GM12878 (cell line): ENCODE data around the gene PRKCB. TPM values are rescaled to one million over a fixed set of nuclear protein-coding genes. Genes with fewer than 3 reads are reported as not detected.

ENCODE experiments used
- ATAC-seq: fragments of 200-7000 bp; cut with Tn5 transposase; 3 replicates; pipeline ENCODE4 v1.9.1; 2020; ENCODE audit warnings: mild to moderate bottlenecking, moderate library complexity
- BruUV-seq: library from RNA; stranded (reverse); fragments of 400-500 nt; replicated peaks from 2 replicates; lab custom pipeline; 2021; lab: Mats Ljungman, UMichigan
- CTCF ChIA-PET: fragments of 300-600 bp; sonication (Branson Sonifier 250); formaldehyde crosslinking; extraction: SDS; loops from one replicate; lab custom pipeline; 2021; ENCODE audit warnings: inconsistent platforms; lab: Yijun Ruan, JAX
- POLR2A ChIA-PET: fragments of 350-600 bp; formaldehyde crosslinking; extraction: SDS; loops from one replicate; lab custom pipeline; 2021; ENCODE audit warnings: inconsistent platforms; lab: Charles Lee
- RAD21 ChIA-PET: fragments of 300-600 bp; sonication (Branson Sonifier 250); formaldehyde crosslinking; loops from one replicate; lab custom pipeline; 2023; ENCODE audit warnings: antibody characterized with exemption; ENCODE audit not compliant: unreplicated experiment; lab: Charles Lee
- SMC1A ChIA-PET: fragments of 300-600 bp; sonication (Branson Sonifier 250); formaldehyde crosslinking; loops from one replicate; lab custom pipeline; 2023; ENCODE audit not compliant: unreplicated experiment, uncharacterized antibody; lab: Charles Lee
- DNase-seq: peaks from one replicate; pipeline ENCODE4 v3.0.0-alpha.2; 2011; ENCODE audit warnings: low read depth, low spot score
- FAIRE-seq: peaks from 3 replicates; lab custom pipeline; 2011; peaks lifted over from hg19 to GRCh38; lab: Jason Lieb, UNC
- H2AFZ ChIP-seq: 2 replicates; pipeline ENCODE4 v1.6.0; 2011; ENCODE audit warnings: low read depth, low read length, control low read depth; ENCODE audit not compliant: control insufficient read depth
- H3K27ac ChIP-seq: 2 replicates; pipeline ENCODE4 v1.5.1; 2011; ENCODE audit warnings: control low read depth; ENCODE audit not compliant: control insufficient read depth, insufficient read depth
- H3K27me3 ChIP-seq, 2 experiments: replicated peaks in 1 of 2; 2 replicates each; pipeline versions ENCODE4 v1.6.0 to v1.6.1; 2011; ENCODE audit warnings: low read length in 1 of 2; ENCODE audit not compliant: control insufficient read depth in 2 of 2, insufficient read depth in 2 of 2
- H3K36me3 ChIP-seq, 2 experiments: 2 replicates each; pipeline ENCODE4 v1.5.1; 2011; ENCODE audit warnings: low read length in 1 of 2; ENCODE audit not compliant: control insufficient read depth in 2 of 2, insufficient read depth in 2 of 2
- H3K4me1 ChIP-seq: 2 replicates; pipeline ENCODE4 v1.6.1; 2011; ENCODE audit warnings: mild to moderate bottlenecking, low read length, moderate library complexity, mixed read lengths; ENCODE audit not compliant: control insufficient read depth, insufficient read depth
- H3K4me2 ChIP-seq: 2 replicates; pipeline ENCODE4 v1.6.0; 2011; ENCODE audit warnings: control low read depth; ENCODE audit not compliant: control insufficient read depth, insufficient read depth
- H3K4me3 ChIP-seq: fragments of 200-600 bp; sonication (generic); 2 replicates; pipeline ENCODE4 v1.5.1; 2016
- H3K79me2 ChIP-seq: 2 replicates; pipeline ENCODE4 v1.6.0; 2011; ENCODE audit warnings: low read length; ENCODE audit not compliant: control insufficient read depth, insufficient read depth
- H3K9ac ChIP-seq: 2 replicates; pipeline ENCODE4 v1.8.0; 2011; ENCODE audit warnings: low read length, control low read depth, mixed read lengths; ENCODE audit not compliant: control insufficient read depth, insufficient read depth
- H3K9me3 ChIP-seq: replicated peaks from 3 replicates; pipeline ENCODE4 v1.5.1; 2011; ENCODE audit warnings: mild to moderate bottlenecking, low read length; ENCODE audit not compliant: control insufficient read depth, insufficient read depth
- H4K20me1 ChIP-seq: 2 replicates; pipeline ENCODE4 v1.6.0; 2011; ENCODE audit not compliant: control insufficient read depth, insufficient read depth
- EED ChIP-seq: sonication (generic); IDR thresholded peaks from 2 replicates; pipeline ENCODE4 v1.6.1; 2016; ENCODE audit warnings: antibody characterized with exemption, low read depth
- FOS ChIP-seq: IDR thresholded peaks from 3 replicates; pipeline ENCODE4 v1.6.1; 2011; ENCODE audit warnings: borderline replicate concordance; ENCODE audit not compliant: insufficient read length; ENCODE audit errors: extremely low read depth
- FOXM1 ChIP-seq: IDR thresholded peaks from 2 replicates; pipeline ENCODE4 v1.6.1; 2012; ENCODE audit warnings: low read depth, mild to moderate bottlenecking, inconsistent platforms, low read length, moderate library complexity
- IKZF1 ChIP-seq: fragments of 450-650 bp; conservative IDR thresholded peaks from 2 replicates; pipeline ENCODE4 v1.6.1; 2017; ENCODE audit warnings: antibody characterized with exemption, mild to moderate bottlenecking
- IRF4 ChIP-seq: IDR thresholded peaks from 2 replicates; pipeline ENCODE4 v1.6.1; 2011; ENCODE audit warnings: low read depth, low read length
- RAD21 ChIP-seq: IDR thresholded peaks from 2 replicates; pipeline ENCODE4 v1.6.1; 2011; ENCODE audit warnings: mild to moderate bottlenecking, low read depth, low read length, moderate library complexity; ENCODE audit not compliant: insufficient read depth
- RB1 ChIP-seq: fragments of 450-650 bp; formaldehyde crosslinking; IDR thresholded peaks from 2 replicates; pipeline ENCODE4 v1.6.1; 2017; ENCODE audit warnings: mild to moderate bottlenecking, borderline replicate concordance
- RBBP5 ChIP-seq: fragments of 200-600 bp; sonication (generic); conservative IDR thresholded peaks from 2 replicates; pipeline ENCODE4 v1.6.1; 2016
- RUNX3 ChIP-seq: IDR thresholded peaks from 2 replicates; pipeline ENCODE4 v1.6.1; 2012; ENCODE audit warnings: low read length, inconsistent platforms
- SMC3 ChIP-seq: IDR thresholded peaks from 2 replicates; pipeline ENCODE4 v1.6.1; 2011; ENCODE audit warnings: low read length, improper control_type of control experiment, borderline replicate concordance
- YY1 ChIP-seq: IDR thresholded peaks from 2 replicates; pipeline ENCODE4 v1.6.1; 2011; ENCODE audit warnings: low read depth, mild to moderate bottlenecking, low read length
- WGBS: methylation state at CpG from one replicate; pipeline ENCODE4 v1.1.6; 2016; ENCODE audit warnings: low lambda C conversion rate; ENCODE audit not compliant: insufficient replicate concordance, insufficient coverage; ENCODE audit errors: missing lambda C conversion rate; 5-methylcytosine and 5-hydroxymethylcytosine counted together
- in situ Hi-C: fragments of 300-500 bp; cut with MboI; formaldehyde crosslinking; loops from 9 replicates; pipeline ENCODE4 v1.14.3; 2018; ENCODE audit warnings: mixed read lengths
- intact Hi-C: fragments of 100-400 bp; cut with micrococcal nuclease; formaldehyde crosslinking; loops from one replicate; pipeline ENCODE4 v1.14.2; 2022; ENCODE audit not compliant: unreplicated experiment
- polyA plus RNA-seq, 11 experiments: library from polyadenylated mRNA; depleted of rRNA in 4 of 11; unstranded in 6 of 11; stranded (reverse) in 5 of 11; fragments of >200 nt; fragmentation: Nextera tagmentation in 4 of 11; fragmentation: Illumina TruSeq in 1 of 11; extraction: Ambion mirVana in 4 of 11; extraction: Trizol in 1 of 11; gene quantifications; 1 replicate in 1 of 11; 2 replicates in 10 of 11; pipeline versions ENCODE4 v1.2.1 to v1.2.3, GENCODE V29; 2011 to 2016; ENCODE audit warnings: inconsistent platforms in 2 of 11, missing spikeins in 2 of 11, low read depth in 1 of 11
- total RNA-seq, 4 experiments: library from RNA; depleted of rRNA in 3 of 4; stranded (reverse); fragments of >200 nt in 3 of 4; fragmentation: Illumina TruSeq in 1 of 4; extraction: Trizol in 1 of 4; gene quantifications; 2 replicates each; pipeline versions ENCODE4 v1.2.1 to v1.2.3, GENCODE V29; 2013 to 2021
- TF ChIP-seq, protein P1 (sequence below), 3 experiments: IDR thresholded peaks in 2 of 3; conservative IDR thresholded peaks in 1 of 3; 2 replicates each; pipeline ENCODE4 v1.5.1; 2011; ENCODE audit warnings: low read depth in 3 of 3, low read length in 3 of 3, mild to moderate bottlenecking in 3 of 3, control low read depth in 2 of 3, moderate library complexity in 2 of 3, inconsistent platforms in 1 of 3, mixed read lengths in 1 of 3; ENCODE audit not compliant: control insufficient read depth in 2 of 3, insufficient read depth in 1 of 3; ENCODE audit errors: extremely low read depth in 1 of 3

Gene PRKCB
- total and polyA plus RNA-seq, 10 of the 15 experiments (the other 5 are each of a cell fraction or from before 2014, with no cell fraction given) = 21.4 to 158 (median 97.3) TPM

DNA sequence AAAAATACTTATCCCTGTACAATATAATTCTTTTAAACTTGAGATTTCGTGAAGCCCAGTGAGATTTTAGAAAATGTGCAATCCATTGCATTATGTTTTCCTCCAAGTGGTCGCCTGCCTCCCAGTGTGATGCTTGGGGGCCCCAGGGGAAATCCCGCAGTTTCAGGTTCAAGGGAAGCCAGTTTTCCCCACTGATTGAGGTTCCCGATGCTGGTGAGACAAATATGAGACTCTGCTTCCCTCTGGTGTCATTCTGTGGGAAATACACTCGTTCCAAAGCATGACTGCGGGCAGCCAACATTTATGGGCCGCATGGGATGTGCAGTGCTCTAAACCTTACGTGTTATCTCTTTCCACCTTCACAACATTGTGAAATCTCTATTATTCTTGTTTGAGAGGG, 200.8 kb downstream of the PRKCB start:
- Histone ChIP-seq H3K27ac (no peak overlapping the region), H4K20me1 (no peaks in the 10 kb centered on the region), H3K4me2 (no peak overlapping the region), H3K9ac (no peak overlapping the region), H3K27me3 (no peaks in the 10 kb centered on the region), H3K9me3 (no peaks in the 10 kb centered on the region; the same call in 2 of the 3 replicates), H3K4me1 (peaks cover 8% of the 10 kb centered on the region), H2AFZ (no peak overlapping the region), H3K79me2 (no peaks in the 10 kb centered on the region; the same call in 1 of the 2 replicates), H3K36me3 (peaks cover 34 to 36% of the 10 kb centered on the region in 2 experiments), H3K4me3 (no peak overlapping the region)
- FAIRE-seq (peak; percentile 95), ATAC-seq (peak; percentile 69), DNase-seq (no peak)
- RAD21 ChIA-PET = interaction anchor here (0.6 to 2.9 kb wide), 8 partner anchors 21 to 468 kb away, joined by 3 to 30 read pairs (median 6); no protein-coding TSS in a partner anchor
- intact Hi-C loops (loop anchor here (1.0 kb wide), 4 partner anchors 194 to 301 kb away; no protein-coding TSS in a partner anchor), in situ Hi-C loops (no loop called here)
- no peak for TF ChIP-seq RBBP5
- TF ChIP-seq EED = peak; percentile 55; the same call in 1 of the 2 replicates
- 0 out of 2 replicates have a peak, but pooled peaks have one; percentile 9 for TF ChIP-seq YY1
- TF ChIP-seq, protein P1, sequence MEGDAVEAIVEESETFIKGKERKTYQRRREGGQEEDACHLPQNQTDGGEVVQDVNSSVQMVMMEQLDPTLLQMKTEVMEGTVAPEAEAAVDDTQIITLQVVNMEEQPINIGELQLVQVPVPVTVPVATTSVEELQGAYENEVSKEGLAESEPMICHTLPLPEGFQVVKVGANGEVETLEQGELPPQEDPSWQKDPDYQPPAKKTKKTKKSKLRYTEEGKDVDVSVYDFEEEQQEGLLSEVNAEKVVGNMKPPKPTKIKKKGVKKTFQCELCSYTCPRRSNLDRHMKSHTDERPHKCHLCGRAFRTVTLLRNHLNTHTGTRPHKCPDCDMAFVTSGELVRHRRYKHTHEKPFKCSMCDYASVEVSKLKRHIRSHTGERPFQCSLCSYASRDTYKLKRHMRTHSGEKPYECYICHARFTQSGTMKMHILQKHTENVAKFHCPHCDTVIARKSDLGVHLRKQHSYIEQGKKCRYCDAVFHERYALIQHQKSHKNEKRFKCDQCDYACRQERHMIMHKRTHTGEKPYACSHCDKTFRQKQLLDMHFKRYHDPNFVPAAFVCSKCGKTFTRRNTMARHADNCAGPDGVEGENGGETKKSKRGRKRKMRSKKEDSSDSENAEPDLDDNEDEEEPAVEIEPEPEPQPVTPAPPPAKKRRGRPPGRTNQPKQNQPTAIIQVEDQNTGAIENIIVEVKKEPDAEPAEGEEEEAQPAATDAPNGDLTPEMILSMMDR (IDR thresholded peaks at IDR 0.05 in 2 of 3, conservative IDR thresholded peaks at IDR 0.05 in 1 of 3; ENCODE audit: control insufficient read depth in 2 of 3, extremely low read depth in 1 of 3, insufficient read depth in 1 of 3, low read depth in 3 of 3, low read length in 3 of 3) = peak; percentile 68 to 81 (median 72); a peak in 5 of 6 replicates
- TF ChIP-seq RB1 = no peak
- peak; percentile 26; the same call in 1 of the 2 replicates for TF ChIP-seq IKZF1
- TF ChIP-seq FOS = no peak
- peak; percentile 30; the same call in 1 of the 2 replicates for TF ChIP-seq FOXM1
- 0 out of 2 replicates have a peak, but pooled peaks have one; percentile 20 for TF ChIP-seq IRF4
- peak; percentile 85 for TF ChIP-seq SMC3
- TF ChIP-seq RUNX3 = peak; percentile 54; the same call in 1 of the 2 replicates
- peak; percentile 88 for TF ChIP-seq RAD21
- CTCF ChIA-PET = interaction anchor here (0.8 to 5.4 kb wide), 17 partner anchors 11 to 468 kb away, joined by 3 to 125 read pairs (median 4); partner anchors contain the start of gene PLK1
- SMC1A ChIA-PET = interaction anchor here (0.6 to 5.5 kb wide), 16 partner anchors 9 to 240 kb away, joined by 3 to 70 read pairs (median 3); no protein-coding TSS in a partner anchor
- no TSS peak for BruUV-seq
- POLR2A ChIA-PET = interaction anchor here (0.5 to 1.0 kb wide), 2 partner anchors 26 to 195 kb away, joined by 4 to 5 read pairs; no protein-coding TSS in a partner anchor
- 28% methylated on average over 8 of the region's 8 CpGs for WGBS
